Measurements from ENCODE around the gene OSBPL10. TPM values are rescaled to one million over a fixed set of nuclear protein-coding genes. Genes with fewer than 3 reads are reported as not detected.
A peak's percentile ranks its signal among the peaks of the same experiment; 100 is the strongest.

The OSBPL10 gene
- polyA plus RNA-seq, 6 donors from 2014 or later, result 28.7 to 65.6 (median 40.0) TPM

DNA sequence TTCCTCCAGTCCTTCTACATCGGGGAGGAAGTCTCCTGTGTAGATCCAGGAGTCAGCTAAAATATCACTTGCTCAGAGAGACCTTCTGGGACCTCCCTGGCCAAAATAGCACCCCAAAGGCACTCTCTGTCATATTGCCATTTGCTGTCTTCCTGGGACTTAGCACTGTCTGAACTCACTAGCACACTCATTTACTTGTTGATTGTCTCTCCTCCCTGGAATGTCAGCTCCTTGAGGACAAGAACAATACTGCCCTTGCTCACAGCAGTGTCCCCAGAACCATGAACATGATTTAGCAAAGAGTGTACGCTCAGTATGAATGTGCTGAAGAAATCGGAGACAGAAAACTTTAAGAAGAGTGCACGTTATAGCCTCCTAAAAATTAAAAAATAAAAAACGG, 245.4 kb downstream of the OSBPL10 start:
- Mint-ChIP-seq H3K27me3 (no peaks in the 10 kb centered on the region), H3K36me3 (peaks cover 29 to 39% of the 10 kb centered on the region in 2 donors), H3K27ac (peak overlapping the region in 1 of 6 donors; percentile 20), H3K9me3 (no peaks in the 10 kb centered on the region), H3K4me1 (peaks cover 6 to 25% (median 11%) of the 10 kb centered on the region in 3 donors), H3K4me3 (no peak overlapping the region)
- DNase-seq (no peak), ATAC-seq (ENCODE audit: low read depth in 2 of 2) (no peak)

DNA sequence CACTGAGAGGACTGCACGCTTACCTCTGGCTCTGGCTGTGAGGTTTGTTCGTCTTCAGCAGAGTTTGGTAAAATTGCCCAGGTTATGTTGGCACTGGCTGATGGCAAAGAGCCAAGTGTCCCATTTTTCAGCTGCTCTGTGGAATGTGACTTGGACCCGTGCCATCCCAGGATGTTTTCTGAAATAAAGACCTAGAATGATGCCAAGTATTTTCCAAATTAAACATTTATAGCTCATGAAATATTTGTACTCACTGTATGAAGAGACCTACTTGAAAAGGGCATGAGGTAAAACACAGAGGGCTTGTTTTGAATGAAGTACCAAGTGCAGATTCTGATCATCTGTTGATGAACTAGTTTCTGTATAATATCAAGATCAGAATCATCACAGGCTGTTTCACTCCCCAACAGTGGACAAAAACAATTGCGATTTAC, 247.8 kb downstream of the OSBPL10 start:
- H3K27ac Mint-ChIP-seq, result no peak overlapping the region
- H3K4me1 Mint-ChIP-seq, result peaks cover 6 to 25% (median 11%) of the 10 kb centered on the region in 3 donors
- no peaks in the 10 kb centered on the region for H3K9me3 Mint-ChIP-seq
- H3K4me3 Mint-ChIP-seq, result no peak overlapping the region
- no peaks in the 10 kb centered on the region for H3K27me3 Mint-ChIP-seq
- DNase-seq, result no peak
- no peak for ATAC-seq (ENCODE audit: low read depth in 2 of 2)
- peaks cover 38 to 40% of the 10 kb centered on the region in 2 donors for H3K36me3 Mint-ChIP-seq

DNA sequence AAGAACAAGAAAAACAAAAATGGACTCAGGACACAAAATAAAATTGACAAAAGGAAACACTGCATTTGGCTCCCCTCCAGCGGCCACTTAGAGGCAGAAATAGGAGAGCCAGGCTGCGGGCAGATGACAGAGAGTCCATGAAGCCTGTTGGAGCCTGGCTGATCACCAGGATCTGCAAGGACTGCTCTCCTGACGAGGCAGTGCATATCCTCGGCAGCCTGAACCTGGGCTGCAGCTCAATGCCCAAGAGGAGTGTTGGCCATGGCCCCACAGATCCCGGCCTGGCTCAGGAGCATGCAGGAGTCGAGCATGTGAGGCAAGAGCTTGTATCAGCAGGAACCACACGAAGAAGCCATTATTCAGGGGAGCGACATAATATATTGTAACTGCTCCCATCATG, 248.5 kb downstream of the OSBPL10 start:
- no peaks in the 10 kb centered on the region for H3K27me3 Mint-ChIP-seq
- DNase-seq, result no peak
- peaks cover 33 to 38% of the 10 kb centered on the region in 2 donors for H3K36me3 Mint-ChIP-seq
- no peaks in the 10 kb centered on the region for H3K9me3 Mint-ChIP-seq
- H3K4me1 Mint-ChIP-seq, result peaks cover 6 to 24% (median 8%) of the 10 kb centered on the region in 3 donors
- no peak overlapping the region for H3K4me3 Mint-ChIP-seq
- H3K27ac Mint-ChIP-seq, result peak overlapping the region in 1 of 6 donors; percentile 60
- no peak for ATAC-seq (ENCODE audit: low read depth in 2 of 2)

DNA sequence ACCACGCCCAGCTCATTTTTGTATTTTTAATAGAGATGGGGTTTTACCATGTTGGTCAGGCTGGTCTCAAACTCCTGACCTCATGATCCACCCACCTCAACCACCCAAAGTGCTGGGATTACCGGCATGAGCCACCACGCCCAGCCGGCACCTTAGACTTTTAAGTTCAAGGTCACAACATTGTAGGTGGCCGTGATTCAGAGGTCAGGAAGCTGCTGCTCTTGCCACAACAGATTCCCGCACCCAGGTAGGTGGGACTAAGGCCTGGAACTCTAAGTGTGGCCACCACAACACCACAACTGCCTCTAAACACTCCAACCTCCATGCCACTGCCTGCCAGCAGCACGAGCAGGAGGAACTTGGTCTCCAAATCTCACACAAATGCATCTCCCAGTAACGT, 251.5 kb downstream of the OSBPL10 start:
- peaks cover 0 to 7% (median 7%) of the 10 kb centered on the region in 3 donors for H3K4me1 Mint-ChIP-seq
- no peak for ATAC-seq (ENCODE audit: low read depth in 2 of 2)
- no peak for DNase-seq
- peaks cover 15 to 21% of the 10 kb centered on the region in 2 donors for H3K36me3 Mint-ChIP-seq
- no peak overlapping the region for H3K27ac Mint-ChIP-seq
- no peaks in the 10 kb centered on the region for H3K27me3 Mint-ChIP-seq
- no peaks in the 10 kb centered on the region for H3K9me3 Mint-ChIP-seq
- H3K4me3 Mint-ChIP-seq, result no peak overlapping the region

DNA sequence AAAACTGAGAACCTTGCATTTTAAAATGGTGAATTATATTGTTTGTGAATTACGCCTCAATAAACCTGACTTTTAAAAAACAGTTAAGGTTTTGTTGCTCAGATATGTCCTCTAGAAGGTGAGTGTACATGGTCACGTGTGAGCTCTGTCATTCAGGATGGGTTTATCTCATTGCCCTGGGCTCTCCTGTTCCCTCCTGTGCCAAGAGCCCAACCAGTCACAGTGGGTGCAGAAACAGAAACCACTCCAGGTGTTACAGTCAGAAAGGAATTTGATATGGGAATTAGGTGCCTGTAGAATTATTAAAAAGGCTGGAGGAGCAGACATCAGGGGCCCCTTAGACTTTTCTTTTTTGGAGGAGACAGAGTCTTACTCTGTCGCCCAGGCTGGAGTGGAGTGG, 252.0 kb downstream of the OSBPL10 start:
- ATAC-seq (ENCODE audit: low read depth in 2 of 2) (no peak), DNase-seq (no peak)
- no peaks in the 10 kb centered on the region for H3K9me3 Mint-ChIP-seq
- H3K27me3 Mint-ChIP-seq, result no peaks in the 10 kb centered on the region
- H3K4me1 Mint-ChIP-seq, result peaks cover 0 to 12% (median 8%) of the 10 kb centered on the region in 3 donors
- no peak overlapping the region for H3K4me3 Mint-ChIP-seq
- H3K36me3 Mint-ChIP-seq, result peaks cover 15 to 21% of the 10 kb centered on the region in 2 donors
- H3K27ac Mint-ChIP-seq, result peak overlapping the region in 2 of 6 donors; percentile 23 to 51

DNA sequence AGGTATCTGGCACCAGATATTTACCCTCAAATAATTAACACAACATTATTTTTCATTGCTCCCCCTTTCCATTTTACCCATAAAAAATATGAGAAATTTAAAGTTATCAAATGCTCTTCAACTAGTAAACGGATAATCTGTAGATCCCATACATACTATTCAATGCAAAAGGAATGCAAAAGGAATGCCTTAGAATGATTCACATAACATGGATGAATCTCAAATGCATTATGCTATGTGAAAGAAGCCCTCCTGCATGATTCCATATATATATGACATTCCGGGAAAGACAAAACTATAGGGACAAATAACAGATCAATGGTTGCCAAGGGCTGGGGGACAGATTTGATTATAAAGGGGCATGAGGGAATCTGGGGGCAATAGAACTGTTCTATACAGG, 252.7 kb downstream of the OSBPL10 start:
- Mint-ChIP-seq H3K9me3 (no peaks in the 10 kb centered on the region), H3K27me3 (no peaks in the 10 kb centered on the region), H3K27ac (peak overlapping the region in 2 of 6 donors; percentile 11 to 23), H3K4me3 (no peak overlapping the region), H3K36me3 (peaks cover 20 to 28% of the 10 kb centered on the region in 2 donors), H3K4me1 (peaks cover 0 to 12% (median 8%) of the 10 kb centered on the region in 3 donors)
- ATAC-seq (ENCODE audit: low read depth in 2 of 2) (no peak), DNase-seq (no peak)

DNA sequence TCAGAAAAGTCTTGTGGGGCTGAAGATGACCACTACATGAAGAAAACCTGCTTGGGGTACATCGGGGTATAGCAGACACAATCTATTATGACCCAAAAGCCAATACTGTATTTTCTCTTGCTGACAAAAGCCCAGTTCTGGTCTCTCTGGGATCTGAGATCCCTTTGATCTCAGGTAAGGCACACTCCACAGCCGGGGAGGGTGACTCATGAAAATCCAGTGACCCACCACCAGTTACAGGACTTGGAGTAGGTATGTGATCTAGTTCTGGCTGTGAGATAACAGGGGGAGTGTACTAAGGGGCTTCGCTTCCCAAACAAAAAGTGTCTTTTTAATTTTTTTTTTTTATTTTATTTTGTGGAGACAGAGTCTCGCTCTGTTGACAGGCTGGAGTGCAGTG, 255.1 kb downstream of the OSBPL10 start:
- no peak for DNase-seq
- ATAC-seq (ENCODE audit: low read depth in 2 of 2), result no peak
- Mint-ChIP-seq H3K4me3 (no peak overlapping the region), H3K27ac (no peak overlapping the region), H3K4me1 (peaks cover 0 to 12% (median 12%) of the 10 kb centered on the region in 3 donors), H3K27me3 (no peaks in the 10 kb centered on the region), H3K9me3 (no peaks in the 10 kb centered on the region), H3K36me3 (peaks cover 17 to 24% of the 10 kb centered on the region in 2 donors)

DNA sequence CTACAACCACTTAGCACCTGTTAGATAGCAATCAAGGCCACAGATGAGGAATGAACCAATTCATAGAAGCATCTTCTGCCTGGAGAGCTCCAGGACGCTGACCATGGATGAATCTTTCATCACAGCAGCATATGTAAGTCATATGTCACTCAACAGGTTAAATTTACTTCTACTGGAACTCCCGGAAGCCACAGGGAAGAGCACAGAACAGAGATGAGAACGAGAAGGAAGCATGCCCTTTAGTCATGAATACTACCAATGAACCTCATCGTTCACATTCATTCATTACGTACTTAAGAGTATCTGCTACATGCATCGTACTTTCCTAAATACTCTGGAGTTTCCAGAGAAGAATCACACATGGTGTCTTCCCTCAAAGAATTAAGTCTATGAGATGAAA, 255.5 kb downstream of the OSBPL10 start:
- H3K27ac Mint-ChIP-seq, result peak overlapping the region in 1 of 6 donors; percentile 41
- no peaks in the 10 kb centered on the region for H3K27me3 Mint-ChIP-seq
- peaks cover 17 to 24% of the 10 kb centered on the region in 2 donors for H3K36me3 Mint-ChIP-seq
- no peak for ATAC-seq (ENCODE audit: low read depth in 2 of 2)
- H3K4me3 Mint-ChIP-seq, result no peak overlapping the region
- DNase-seq, result no peak
- peaks cover 0 to 12% (median 12%) of the 10 kb centered on the region in 3 donors for H3K4me1 Mint-ChIP-seq
- no peaks in the 10 kb centered on the region for H3K9me3 Mint-ChIP-seq

DNA sequence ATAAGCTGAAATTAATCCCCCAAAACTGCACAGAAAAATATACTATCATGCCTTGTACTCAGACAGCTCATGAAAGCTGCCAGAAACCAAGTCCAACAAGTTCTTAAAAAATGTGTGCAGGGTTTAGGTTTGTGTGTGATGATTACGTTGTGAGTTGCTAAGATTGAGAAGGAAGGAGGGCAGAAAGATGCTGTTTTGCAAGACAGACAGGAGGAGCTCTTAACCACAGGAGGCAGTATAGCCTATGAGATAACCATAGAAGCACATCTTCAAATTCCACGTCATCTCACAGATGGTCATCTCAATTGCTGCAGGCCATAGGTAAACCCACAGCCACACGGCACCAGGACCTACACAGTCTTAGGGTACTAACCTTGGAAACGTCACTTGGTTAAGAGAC, 256.4 kb downstream of the OSBPL10 start:
- DNase-seq (no peak), ATAC-seq (ENCODE audit: low read depth in 2 of 2) (peak in 1 of 2 donors; percentile 23)
- Mint-ChIP-seq H3K4me3 (peak overlapping the region in 1 of 8 donors; percentile 6), H3K27ac (peak overlapping the region in 2 of 6 donors; percentile 40 to 65), H3K4me1 (peaks cover 0 to 12% (median 12%) of the 10 kb centered on the region in 3 donors), H3K27me3 (no peaks in the 10 kb centered on the region), H3K36me3 (peaks cover 17 to 24% of the 10 kb centered on the region in 2 donors), H3K9me3 (no peaks in the 10 kb centered on the region)

DNA sequence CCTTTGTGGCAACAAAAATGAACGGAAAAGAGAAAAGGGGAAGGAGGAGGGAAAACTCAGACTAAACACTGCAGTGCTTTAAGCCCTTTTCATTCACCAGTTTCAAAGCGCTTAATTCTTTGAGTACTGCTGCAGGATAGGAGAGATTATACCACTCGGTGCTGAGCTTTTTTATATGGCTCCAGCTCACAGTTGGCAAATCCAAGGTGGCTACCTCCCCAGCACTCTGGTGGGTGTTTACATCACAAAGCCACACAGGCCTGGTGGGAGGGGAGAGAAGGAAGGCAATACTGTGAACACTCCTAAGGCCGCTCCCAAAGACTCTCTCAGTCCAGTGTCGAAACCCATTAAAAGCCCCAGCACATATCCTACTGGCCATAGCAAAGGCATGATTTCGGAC, 256.9 kb downstream of the OSBPL10 start:
- DNase-seq, result no peak
- Mint-ChIP-seq H3K27me3 (no peaks in the 10 kb centered on the region), H3K27ac (peak overlapping the region in 3 of 6 donors; percentile 7 to 65 (median 40)), H3K36me3 (peaks cover 18 to 24% of the 10 kb centered on the region in 2 donors), H3K9me3 (no peaks in the 10 kb centered on the region), H3K4me3 (no peak overlapping the region), H3K4me1 (peaks cover 0 to 12% (median 12%) of the 10 kb centered on the region in 3 donors)
- no peak for ATAC-seq (ENCODE audit: low read depth in 2 of 2)

DNA sequence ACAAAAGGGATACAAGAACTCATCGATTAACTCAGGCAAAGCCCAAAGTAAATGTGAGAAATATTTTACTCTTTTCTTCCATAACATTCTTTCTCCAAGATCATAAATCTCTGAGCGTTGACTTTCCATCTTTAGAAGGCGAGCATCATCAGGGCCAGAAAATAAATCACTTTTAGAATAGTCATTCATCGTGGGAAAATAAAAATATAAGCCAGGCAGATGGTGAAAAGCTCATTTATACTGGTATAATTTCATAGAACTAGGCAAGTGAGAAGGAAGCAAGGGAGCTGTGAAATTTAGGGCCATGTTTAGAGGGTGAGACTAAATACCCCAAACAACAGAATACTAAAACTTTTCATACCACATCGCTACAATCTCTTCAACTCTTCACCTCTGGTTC, 257.4 kb downstream of the OSBPL10 start:
- peak overlapping the region in 1 of 6 donors; percentile 7 for H3K27ac Mint-ChIP-seq
- ATAC-seq (ENCODE audit: low read depth in 2 of 2), result no peak
- peaks cover 19 to 22% of the 10 kb centered on the region in 2 donors for H3K36me3 Mint-ChIP-seq
- no peaks in the 10 kb centered on the region for H3K27me3 Mint-ChIP-seq
- DNase-seq, result no peak
- no peak overlapping the region for H3K4me3 Mint-ChIP-seq
- H3K9me3 Mint-ChIP-seq, result no peaks in the 10 kb centered on the region
- peaks cover 0 to 12% (median 12%) of the 10 kb centered on the region in 3 donors for H3K4me1 Mint-ChIP-seq

DNA sequence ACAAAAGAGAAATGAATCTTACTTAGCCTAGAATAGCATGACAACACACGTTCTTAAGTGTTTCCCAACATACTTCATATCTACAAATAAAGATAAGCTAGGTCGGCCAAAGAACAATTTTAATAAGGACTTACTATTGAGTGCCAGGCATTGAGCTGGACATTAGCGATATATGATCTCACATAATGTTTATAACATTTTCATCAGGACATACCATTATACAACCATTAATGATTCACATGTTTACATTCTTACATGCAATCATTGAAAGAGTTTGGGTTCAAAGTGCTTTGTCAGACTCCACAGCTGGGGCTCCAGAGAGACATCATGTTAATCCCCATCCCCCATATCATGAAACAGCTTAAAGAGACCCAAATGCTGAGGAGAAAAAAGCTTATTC, 259.4 kb downstream of the OSBPL10 start:
- ATAC-seq (ENCODE audit: low read depth in 2 of 2), result no peak

DNA sequence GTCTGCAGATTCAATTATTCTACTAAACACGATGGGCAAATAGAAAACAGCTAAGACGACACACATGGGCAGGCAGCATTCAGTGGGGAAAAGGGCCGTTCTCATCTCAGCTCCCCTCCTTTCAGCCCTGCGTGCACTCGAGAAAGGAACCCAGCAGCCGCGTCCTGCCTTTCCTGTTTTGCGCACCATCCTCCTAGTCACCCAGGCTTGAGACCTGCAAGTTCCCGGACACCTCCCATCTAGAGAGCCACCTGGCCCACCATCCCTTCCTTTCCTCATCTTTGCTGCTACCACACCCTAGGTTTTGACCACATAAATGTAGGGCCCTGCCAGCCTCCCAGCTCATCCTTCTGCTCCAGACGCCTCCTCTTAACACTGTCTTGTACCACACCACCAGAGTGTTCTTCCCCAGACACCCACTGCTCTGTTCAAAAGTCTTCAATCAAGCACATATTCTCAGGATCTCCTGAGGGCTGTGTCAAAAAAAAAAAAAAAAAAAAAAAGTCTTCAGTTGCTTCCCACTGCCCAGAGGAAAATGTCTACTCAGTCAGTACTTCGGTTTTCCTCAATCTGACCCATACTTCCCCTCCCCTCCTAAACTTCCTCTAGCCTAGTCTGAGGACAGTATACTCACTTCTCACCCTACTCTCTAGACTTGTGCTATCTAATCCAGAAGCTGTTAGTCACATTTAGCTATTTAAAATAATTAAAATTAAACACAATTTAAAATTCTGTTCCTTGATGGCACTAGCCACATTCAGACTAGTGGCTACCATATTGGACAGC, 266.4 kb downstream of the OSBPL10 start:
- H3K4me3 Mint-ChIP-seq, result peak overlapping the region in 6 of 8 donors; percentile 6 to 75 (median 50)
- H3K27me3 Mint-ChIP-seq, result no peaks in the 10 kb centered on the region
- peaks cover 49 to 62% (median 59%) of the 10 kb centered on the region in 3 donors for H3K4me1 Mint-ChIP-seq
- no peak for DNase-seq
- peaks cover 0 to 10% (median 5%) of the 10 kb centered on the region in 7 donors for H3K9me3 Mint-ChIP-seq
- peaks cover 33 to 43% of the 10 kb centered on the region in 2 donors for H3K36me3 Mint-ChIP-seq
- peak overlapping the region; percentile 14 to 87 (median 74) for H3K27ac Mint-ChIP-seq
- no peak for ATAC-seq (ENCODE audit: low read depth in 2 of 2)

More for the DNA sequence above, 259.4 kb downstream of the OSBPL10 start:
- H3K4me1 Mint-ChIP-seq, result peaks cover 4 to 12% (median 11%) of the 10 kb centered on the region in 3 donors
- peaks cover 14 to 17% of the 10 kb centered on the region in 2 donors for H3K36me3 Mint-ChIP-seq
- peak overlapping the region in 2 of 6 donors; percentile 21 to 41 for H3K27ac Mint-ChIP-seq
- H3K27me3 Mint-ChIP-seq, result no peaks in the 10 kb centered on the region
- no peak overlapping the region for H3K4me3 Mint-ChIP-seq
- H3K9me3 Mint-ChIP-seq, result no peaks in the 10 kb centered on the region
- DNase-seq, result no peak

DNA sequence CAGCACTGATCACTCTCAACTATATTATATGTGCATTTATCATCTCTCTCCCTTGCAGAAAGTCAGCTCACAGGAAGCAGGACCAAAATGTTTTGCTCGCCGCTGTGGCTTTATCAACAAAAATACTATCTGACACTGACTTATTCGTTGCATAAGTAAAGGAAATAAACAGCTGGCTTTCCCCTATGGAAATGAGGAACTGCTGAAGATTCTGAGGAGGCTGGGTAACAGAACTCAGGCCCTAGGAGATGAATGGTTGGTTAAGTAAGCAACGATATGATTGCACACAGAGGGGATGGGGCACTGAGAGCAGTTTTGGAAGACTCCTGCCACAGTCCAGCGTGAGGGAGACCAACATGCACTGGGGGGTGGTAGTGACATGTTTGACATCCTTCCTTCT, 267.2 kb downstream of the OSBPL10 start:
- ATAC-seq (ENCODE audit: low read depth in 2 of 2), result peak in 1 of 2 donors; percentile 28

More for the DNA sequence above, 267.2 kb downstream of the OSBPL10 start:
- Mint-ChIP-seq H3K4me1 (peaks cover 57 to 69% (median 68%) of the 10 kb centered on the region in 3 donors), H3K36me3 (peaks cover 42 to 47% of the 10 kb centered on the region in 2 donors), H3K27ac (peak overlapping the region in 2 of 6 donors; percentile 14 to 87), H3K27me3 (no peaks in the 10 kb centered on the region), H3K9me3 (peaks cover 0 to 10% (median 5%) of the 10 kb centered on the region in 7 donors), H3K4me3 (peak overlapping the region in 2 of 8 donors; percentile 23 to 75)
- DNase-seq, result no peak

Measured in naive B cell (primary cell).